ENCODE data around the gene ASH1L.
A peak's percentile ranks its signal among the peaks of the same experiment; 100 is the strongest.

The ASH1L gene

DNA sequence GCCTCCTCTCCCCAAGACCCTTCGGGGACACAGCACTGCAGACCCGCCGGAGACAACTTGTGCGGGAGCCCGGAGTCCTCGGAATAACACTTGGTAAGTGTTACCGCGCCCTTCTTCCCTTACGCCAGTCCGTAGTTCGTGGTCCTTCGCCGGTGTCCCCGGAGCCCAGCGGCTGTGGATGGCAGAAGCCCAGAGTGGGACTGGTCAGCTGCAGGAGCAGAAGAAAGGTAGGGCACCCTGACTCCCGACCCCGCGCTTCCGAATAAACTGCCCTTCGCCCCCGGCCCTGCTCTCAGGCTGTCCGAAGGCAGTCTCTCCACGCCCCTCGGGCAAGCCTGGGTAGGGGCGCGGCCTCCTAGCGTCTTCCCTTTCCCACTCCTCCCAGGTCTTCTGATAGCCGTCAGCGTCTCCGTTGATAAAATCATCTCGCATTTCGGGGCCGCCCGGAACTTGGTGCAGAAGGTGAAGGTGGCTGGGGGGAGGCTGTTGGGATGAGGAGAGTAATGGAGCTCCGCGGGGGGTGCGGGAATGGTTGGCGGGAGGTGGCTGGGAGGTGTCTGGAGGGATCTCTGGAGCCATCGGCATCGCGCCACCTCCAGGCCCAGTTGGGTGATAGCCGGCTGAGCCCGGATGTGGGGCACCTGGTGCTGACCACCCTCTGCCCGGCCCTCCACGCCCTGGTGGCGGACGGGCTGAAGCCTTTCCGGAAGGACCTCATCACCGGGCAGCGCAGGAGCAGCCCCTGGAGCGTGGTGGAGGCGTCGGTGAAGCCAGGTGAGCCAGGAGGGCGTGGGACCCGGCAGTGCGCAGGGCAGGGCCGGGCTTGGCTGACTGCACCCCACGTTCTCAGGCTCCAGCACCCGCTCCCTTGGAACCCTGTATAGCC, 237.6 kb downstream of the ASH1L start:
- DNase-seq: peak; percentile 50

DNA sequence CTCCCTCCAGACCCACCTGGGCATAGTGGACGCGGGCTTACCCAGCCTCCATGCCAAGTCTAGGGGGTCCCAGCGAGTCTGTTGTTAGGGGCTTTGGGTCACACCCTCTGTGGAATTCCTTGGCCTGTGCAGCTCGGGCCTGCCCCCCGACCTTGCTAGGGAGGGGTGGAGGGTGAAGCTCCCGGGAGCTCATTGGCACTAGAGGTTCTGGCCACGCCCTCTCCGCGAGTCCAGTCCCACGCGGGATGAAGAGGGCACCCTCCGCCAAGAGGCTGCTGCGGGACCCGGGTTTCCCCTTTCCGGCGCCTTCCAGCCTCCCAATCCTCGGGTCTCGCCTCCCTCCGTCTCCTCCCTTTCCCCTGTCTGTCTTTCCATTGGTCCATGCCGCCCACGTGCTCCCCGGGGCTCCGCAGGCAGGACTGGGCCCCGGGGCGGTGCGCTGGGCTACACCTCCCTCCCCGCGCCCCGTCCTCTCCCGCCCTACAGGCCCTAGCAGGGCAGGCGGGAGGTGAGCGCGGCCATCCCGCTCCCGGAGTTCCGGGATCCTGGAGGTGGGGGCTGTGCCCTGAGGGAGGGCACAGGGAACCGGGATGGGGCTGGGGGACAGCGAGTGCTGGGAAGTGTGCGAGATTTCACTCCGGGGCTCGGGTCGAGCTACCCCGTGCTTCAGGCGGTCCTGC, 238.4 kb downstream of the ASH1L start:
- DNase-seq: peak; percentile 97

DNA sequence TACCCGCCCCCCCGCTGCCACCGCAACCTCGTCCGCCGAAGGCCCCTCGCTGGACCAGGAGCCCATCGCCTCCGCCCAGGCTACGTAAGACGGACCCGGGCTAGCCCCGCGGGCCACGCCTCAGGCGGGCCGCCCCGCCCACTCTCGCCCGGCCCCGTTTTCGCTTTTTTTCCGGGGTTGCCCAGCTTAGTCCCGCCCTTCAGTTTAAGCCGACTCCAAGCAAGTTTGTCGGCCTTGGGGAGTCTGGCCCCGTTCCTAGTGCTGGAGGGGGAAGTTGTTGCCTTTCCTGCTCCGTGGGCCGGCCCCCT, 238.9 kb downstream of the ASH1L start:
- DNase-seq: peak; percentile 95

- DNase-seq: peak; percentile 90
Measured at GRCh38 chr1:155322953-155323728, 239.5 kb downstream of the ASH1L start.

DNA sequence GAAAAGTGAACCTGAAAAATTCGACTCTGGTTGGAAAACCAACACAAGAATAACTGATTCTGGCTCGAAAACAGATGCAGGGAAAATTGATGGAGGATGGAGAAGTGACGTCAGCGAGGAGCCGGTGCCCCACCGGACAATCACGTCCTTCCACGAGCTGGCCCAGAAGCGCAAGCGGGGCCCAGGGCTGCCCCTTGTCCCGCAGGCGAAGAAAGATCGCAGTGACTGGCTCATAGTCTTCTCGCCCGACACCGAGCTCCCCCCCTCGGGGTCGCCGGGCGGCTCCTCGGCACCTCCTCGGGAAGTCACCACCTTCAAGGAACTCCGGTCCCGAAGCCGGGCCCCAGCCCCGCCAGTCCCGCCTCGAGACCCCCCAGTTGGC, 240.0 kb downstream of the ASH1L start:
- DNase-seq: peak; percentile 15

DNA sequence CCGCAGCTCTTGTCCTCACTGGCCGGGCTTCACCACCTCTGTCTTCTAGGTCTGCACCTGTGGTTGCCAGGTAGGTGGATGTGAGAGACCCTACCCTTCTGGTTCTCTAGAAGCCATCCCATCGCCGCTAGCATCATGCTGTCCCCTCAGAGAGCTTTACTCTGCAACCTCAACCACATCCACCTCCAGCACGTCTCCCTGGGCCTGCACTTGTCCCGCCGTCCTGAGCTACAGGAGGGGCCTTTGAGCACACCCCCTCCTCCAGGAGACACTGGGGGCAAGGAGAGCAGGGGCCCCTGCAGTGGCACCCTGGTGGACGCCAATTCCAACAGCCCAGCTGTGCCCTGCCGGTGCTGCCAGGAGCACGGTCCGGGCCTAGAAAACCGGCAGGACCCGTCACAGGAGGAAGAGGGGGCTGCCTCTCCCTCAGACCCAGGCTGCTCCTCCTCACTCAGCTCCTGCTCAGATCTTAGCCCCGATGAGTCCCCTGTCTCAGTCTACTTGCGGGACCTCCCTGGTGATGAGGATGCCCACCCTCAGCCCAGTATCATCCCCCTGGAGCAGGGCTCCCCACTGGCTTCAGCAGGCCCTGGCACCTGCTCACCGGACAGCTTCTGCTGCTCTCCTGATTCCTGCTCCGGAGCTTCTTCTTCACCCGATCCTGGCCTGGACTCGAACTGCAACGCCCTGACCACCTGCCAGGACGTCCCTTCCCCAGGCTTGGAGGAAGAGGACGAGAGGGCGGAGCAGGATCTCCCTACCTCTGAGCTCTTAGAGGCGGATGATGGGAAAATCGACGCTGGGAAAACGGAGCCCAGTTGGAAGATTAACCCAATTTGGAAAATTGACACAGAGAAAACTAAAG, 240.7 kb downstream of the ASH1L start:
- DNase-seq: peak; percentile 12

- DNase-seq: no peak
Measured at GRCh38 chr1:155320661-155321617, 241.7 kb downstream of the ASH1L start, which contains the start of gene RUSC1. Gene RUSC1, plus strand, starts transcription at chr1:155320894. Its CDS starts 880 bp downstream, at chr1:155321774.

DNA sequence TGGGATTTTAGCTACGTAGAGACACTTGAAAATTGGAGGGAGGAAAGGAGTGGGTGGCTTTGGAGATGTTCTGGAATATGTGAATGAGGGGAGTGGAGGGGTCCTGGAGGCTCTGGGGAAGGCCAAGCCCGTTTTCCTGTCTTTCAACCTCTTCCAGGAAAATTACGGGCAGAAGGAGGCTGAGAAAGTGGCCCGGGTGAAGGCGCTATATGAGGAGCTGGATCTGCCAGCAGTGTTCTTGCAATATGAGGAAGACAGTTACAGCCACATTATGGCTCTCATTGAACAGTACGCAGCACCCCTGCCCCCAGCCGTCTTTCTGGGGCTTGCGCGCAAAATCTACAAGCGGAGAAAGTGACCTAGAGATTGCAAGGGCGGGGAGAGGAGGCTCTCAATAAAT, 242.4 kb downstream of the ASH1L start:
- no peak for DNase-seq

GRCh38 chr1:155319536-155319935, 243.1 kb downstream of the ASH1L start:
- no peak for DNase-seq

DNA sequence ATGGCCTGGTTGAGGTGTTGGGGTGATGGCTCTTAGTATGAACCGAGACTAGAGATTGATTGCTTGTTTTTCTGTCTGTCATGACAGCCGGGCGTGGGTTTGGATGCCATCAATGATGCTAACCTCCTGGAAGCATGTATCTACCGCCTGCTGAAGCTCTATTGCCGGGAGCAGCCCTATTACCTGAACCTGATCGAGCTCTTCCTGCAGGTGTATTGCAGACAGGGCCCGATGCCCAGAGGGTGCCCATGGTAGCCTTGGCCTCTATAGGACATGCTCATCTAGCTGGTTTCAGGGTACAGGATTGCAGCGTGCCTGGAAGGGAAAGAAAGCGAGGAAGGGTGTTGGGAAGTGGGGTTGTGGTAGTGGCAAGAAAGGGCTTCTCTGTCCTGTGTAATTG, 244.5 kb downstream of the ASH1L start:
- no peak for DNase-seq

DNA sequence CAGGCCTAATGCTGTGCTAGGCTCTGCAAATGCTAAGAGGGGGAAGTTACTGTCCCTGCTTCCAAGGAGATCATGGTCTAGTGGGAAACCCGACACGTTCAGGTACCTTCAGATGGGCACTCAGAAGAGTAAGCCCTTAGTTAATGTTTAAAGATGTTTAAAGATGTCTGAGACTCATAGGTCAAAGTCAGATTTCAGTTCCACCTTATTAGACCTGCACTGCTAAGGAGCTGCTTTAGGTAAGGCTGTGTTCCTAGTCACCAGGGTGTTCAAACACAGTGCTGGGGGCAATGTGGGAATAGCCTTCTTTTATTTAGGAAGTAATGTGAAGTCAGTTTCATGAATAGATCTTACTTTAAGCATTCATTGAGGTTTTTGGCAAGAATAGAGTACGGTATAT, 245.7 kb downstream of the ASH1L start:
- no peak for DNase-seq

- no peak for DNase-seq
Measured at GRCh38 chr1:155313261-155313660, 249.3 kb downstream of the ASH1L start.

GRCh38 chr1:155309423-155310021, 253.1 kb downstream of the ASH1L start:
- peak; percentile 77 for DNase-seq

GRCh38 chr1:155308493-155309422, 253.8 kb downstream of the ASH1L start, which contains the start of gene FDPS:
Gene FDPS, plus strand, starts transcription at chr1:155308866. Its CDS starts 924 bp downstream, at chr1:155309790.
- peak; percentile 100 for DNase-seq

DNA sequence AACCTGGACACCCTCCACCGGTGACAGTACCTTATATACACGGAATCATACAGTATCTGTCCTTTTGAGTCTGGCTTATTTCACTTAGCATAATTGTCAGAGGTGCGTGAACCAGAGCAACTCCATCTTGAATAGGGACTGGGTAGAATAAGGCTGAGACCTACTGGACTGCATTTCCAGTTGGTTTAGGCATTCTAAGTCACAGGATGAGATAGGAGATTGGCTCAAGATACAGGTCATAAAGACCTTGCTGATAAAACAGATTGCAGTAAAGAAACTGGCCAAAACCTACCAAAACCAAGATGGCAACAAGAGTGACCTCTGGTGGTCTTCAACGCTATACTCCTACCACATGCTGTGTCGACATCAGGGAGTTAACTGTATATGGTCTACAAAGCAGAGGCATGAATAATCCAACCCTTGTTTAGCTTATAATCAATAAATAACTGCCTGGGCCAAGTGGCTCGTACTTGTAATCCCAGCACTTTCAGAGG, 255.3 kb downstream of the ASH1L start:
- DNase-seq: peak; percentile 36

DNA sequence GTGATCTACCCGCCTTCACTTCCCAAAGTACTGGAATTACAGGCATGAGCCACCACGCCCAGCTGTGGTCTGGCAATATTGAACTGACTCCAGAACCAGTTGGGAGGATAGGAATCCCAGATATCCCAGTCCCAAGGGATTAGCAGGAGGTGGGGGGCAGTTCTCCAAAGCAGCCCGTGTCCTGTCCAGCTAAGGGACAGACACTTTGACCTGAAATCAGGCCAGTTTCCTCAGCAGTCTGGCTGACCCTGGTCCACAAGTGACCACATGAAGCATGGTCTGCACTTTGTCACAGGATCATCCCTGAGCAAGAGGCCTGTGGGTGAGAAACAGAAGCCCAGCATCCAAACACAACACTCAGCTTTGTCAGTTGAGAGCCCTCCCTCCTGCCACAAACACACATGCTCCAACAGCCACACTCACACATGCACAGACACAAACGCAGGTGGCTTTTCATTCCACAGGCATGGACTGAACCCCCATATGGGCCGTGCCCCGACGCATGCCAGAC, 256.7 kb downstream of the ASH1L start:
- no peak for DNase-seq

DNA sequence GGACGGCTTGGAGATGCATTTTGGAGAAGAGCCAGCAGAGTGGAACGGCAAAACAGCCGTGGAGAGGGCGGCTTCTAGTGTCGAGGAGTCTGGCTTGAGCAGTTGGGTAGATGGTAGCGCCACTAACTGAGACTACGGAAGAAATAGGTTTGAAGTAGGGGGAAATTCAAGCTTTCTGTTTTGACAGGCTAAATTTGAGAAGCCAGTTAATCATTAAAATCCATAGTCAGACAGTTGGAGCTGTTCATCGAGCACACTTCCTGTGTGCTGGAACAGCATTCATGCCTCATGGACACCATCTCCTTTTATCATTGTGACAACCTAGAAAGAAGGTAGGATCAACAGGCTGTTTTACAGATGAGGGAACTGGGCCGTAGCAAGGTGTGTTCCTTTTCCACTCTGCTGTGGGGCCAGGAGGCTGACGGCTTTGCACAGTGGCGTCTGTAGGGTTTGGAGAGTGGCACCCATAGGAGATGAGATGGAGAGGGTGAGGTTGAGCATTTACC, 258.0 kb downstream of the ASH1L start:
- DNase-seq: no peak

- no peak for DNase-seq
Measured at GRCh38 chr1:155301342-155301841, 261.2 kb downstream of the ASH1L start, which contains the start of gene PKLR. Gene PKLR, minus strand, starts transcription at chr1:155301438. Its CDS starts 43 bp downstream, at chr1:155301395.
